ENCODE measurements around the gene OTUB2.
A peak's percentile ranks its signal among the peaks of the same experiment; 100 is the strongest.

The OTUB2 gene

DNA sequence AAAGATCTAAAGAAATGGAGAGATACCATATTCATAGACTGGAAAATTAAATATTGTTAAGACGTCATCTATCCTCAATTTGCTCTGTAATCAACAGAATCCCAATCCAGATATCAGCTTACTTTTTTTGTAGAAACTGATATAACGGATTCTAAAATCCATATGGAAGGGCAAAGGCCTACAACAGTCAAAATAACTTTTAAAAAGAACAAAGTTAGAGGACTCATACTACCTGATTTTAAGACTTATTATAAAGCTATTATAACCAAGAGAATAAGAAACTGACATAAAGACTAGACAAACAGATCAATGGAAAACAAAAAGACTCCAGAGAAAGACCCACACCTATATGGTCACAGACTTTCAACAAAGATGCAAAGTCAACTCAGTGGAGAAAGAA is 48.9 kb downstream of the OTUB2 start:
- H3K4me2 ChIP-seq, result no peak overlapping the region
- H3K79me2 ChIP-seq (ENCODE audit: insufficient read depth, low read depth), result peaks cover 100% of the 10 kb centered on the region
- no peak overlapping the region for H3K27ac ChIP-seq
- H4K20me1 ChIP-seq (ENCODE audit: insufficient read depth), result no peaks in the 10 kb centered on the region; the same call in 1 of the 2 replicates
- peaks cover 16% of the 10 kb centered on the region for H3K4me1 ChIP-seq (ENCODE audit: low read depth, poor library complexity, severe bottlenecking)
- no peaks in the 10 kb centered on the region for H3K27me3 ChIP-seq (ENCODE audit: insufficient read depth, low read depth)
- H3K36me3 ChIP-seq (ENCODE audit: insufficient read depth), result peaks cover 8% of the 10 kb centered on the region; the same call in 1 of the 2 replicates
- no peak overlapping the region for H3K9ac ChIP-seq
- no peak for TF ChIP-seq CTCF (conservative IDR thresholded peaks at IDR 0.05; ENCODE audit: low read depth, low read length)
- no peak overlapping the region for H3K4me3 ChIP-seq (IDR thresholded peaks at IDR 0.05; ENCODE audit: insufficient read depth, low read depth, low read length)
- H2AFZ ChIP-seq (ENCODE audit: low read depth), result no peak overlapping the region

GRCh38 chr14:94077111-94077821 is 51.1 kb downstream of the OTUB2 start:
- H3K27ac ChIP-seq, result no peak overlapping the region
- H3K4me1 ChIP-seq (ENCODE audit: low read depth, poor library complexity, severe bottlenecking), result peaks cover 19% of the 10 kb centered on the region
- H3K9ac ChIP-seq, result no peak overlapping the region
- H3K4me3 ChIP-seq (IDR thresholded peaks at IDR 0.05; ENCODE audit: insufficient read depth, low read depth, low read length), result no peak overlapping the region
- no peaks in the 10 kb centered on the region; the same call in 1 of the 2 replicates for H4K20me1 ChIP-seq (ENCODE audit: insufficient read depth)
- H3K27me3 ChIP-seq (ENCODE audit: insufficient read depth, low read depth), result no peaks in the 10 kb centered on the region
- H2AFZ ChIP-seq (ENCODE audit: low read depth), result no peak overlapping the region
- peak overlapping the region; percentile 77; the same call in 1 of the 2 replicates for H3K4me2 ChIP-seq
- peaks cover 8% of the 10 kb centered on the region; the same call in 1 of the 2 replicates for H3K36me3 ChIP-seq (ENCODE audit: insufficient read depth)
- TF ChIP-seq CTCF (conservative IDR thresholded peaks at IDR 0.05; ENCODE audit: low read depth, low read length), result no peak
- H3K79me2 ChIP-seq (ENCODE audit: insufficient read depth, low read depth), result peaks cover 87% of the 10 kb centered on the region

- peak overlapping the region; percentile 77 for H3K4me2 ChIP-seq
- no peak for TF ChIP-seq CTCF (conservative IDR thresholded peaks at IDR 0.05; ENCODE audit: low read depth, low read length)
- peaks cover 8% of the 10 kb centered on the region; the same call in 1 of the 2 replicates for H3K36me3 ChIP-seq (ENCODE audit: insufficient read depth)
- H3K27me3 ChIP-seq (ENCODE audit: insufficient read depth, low read depth), result no peaks in the 10 kb centered on the region
- no peak overlapping the region for H2AFZ ChIP-seq (ENCODE audit: low read depth)
- H3K27ac ChIP-seq, result no peak overlapping the region
- H3K4me1 ChIP-seq (ENCODE audit: low read depth, poor library complexity, severe bottlenecking), result peaks cover 24% of the 10 kb centered on the region
- peaks cover 85% of the 10 kb centered on the region for H3K79me2 ChIP-seq (ENCODE audit: insufficient read depth, low read depth)
- H3K9ac ChIP-seq, result no peak overlapping the region
- H3K4me3 ChIP-seq (IDR thresholded peaks at IDR 0.05; ENCODE audit: insufficient read depth, low read depth, low read length), result no peak overlapping the region
- no peaks in the 10 kb centered on the region; the same call in 1 of the 2 replicates for H4K20me1 ChIP-seq (ENCODE audit: insufficient read depth)
These were observed 51.7 kb downstream of the OTUB2 start for GRCh38 chr14:94077823-94078222.

DNA sequence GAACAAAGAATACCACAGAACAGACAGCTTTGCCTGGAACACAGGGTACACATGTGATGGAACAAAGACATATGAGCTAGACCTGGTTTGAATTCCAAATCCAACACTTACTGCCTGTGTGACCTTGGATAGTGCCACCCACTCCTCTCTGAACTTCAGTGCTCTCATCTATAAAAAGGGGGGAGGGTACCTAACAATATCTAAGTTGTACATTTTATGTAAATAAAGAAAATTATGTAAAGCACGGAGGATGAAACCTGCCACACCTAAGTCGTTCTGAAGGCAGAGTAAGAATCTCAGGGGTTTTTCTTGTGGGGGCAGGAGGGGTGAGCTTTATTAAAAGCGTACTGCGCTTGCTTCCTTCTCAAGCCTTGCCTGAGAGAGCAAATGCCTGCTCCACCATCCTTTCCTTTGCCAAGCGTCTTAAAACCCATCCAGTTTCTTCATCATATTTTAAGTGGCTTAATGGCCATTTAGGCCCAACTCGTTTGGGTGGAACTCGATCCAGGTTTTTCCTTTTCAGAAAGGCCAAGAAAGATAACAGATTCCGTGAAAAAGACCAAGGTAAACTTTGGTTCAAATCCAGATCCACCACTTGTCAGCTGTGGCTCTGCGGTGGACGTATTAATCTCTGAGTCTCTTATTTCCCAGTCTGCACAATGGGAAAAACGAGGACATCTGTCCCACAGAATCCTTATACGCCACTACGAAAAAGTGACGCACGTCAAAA is 53.9 kb downstream of the OTUB2 start:
- Histone ChIP-seq H2AFZ (ENCODE audit: low read depth) (peak overlapping the region; percentile 47), H3K27ac (peak overlapping the region; percentile 95)

More for the DNA sequence above, 53.9 kb downstream of the OTUB2 start:
- TF ChIP-seq CTCF (conservative IDR thresholded peaks at IDR 0.05; ENCODE audit: low read depth, low read length), result no peak
- Histone ChIP-seq H3K9ac (peak overlapping the region; percentile 91), H3K36me3 (ENCODE audit: insufficient read depth) (peaks cover 8% of the 10 kb centered on the region; the same call in 1 of the 2 replicates), H3K4me2 (peak overlapping the region; percentile 77), H3K79me2 (ENCODE audit: insufficient read depth, low read depth) (peaks cover 69% of the 10 kb centered on the region), H4K20me1 (ENCODE audit: insufficient read depth) (no peaks in the 10 kb centered on the region; the same call in 1 of the 2 replicates), H3K4me1 (ENCODE audit: low read depth, poor library complexity, severe bottlenecking) (peaks cover 31% of the 10 kb centered on the region), H3K4me3 (IDR thresholded peaks at IDR 0.05; ENCODE audit: insufficient read depth, low read depth, low read length) (no peak overlapping the region), H3K27me3 (ENCODE audit: insufficient read depth, low read depth) (no peaks in the 10 kb centered on the region)
